Hepatocyte (in vitro differentiated cells): Measurements from ENCODE around the gene OPCML. TPM values are rescaled to one million over a fixed set of nuclear protein-coding genes. Genes with fewer than 3 reads are reported as not detected.

ENCODE experiments used
- DNase-seq: peaks from one replicate; pipeline ENCODE4 v3.0.0-alpha.2; 2016; ENCODE audit warnings: low spot score
- H2AFZ ChIP-seq: fragments of 200-600 bp; sonication (generic); 2 replicates; pipeline ENCODE4 v1.6.0; 2016; ENCODE audit warnings: antibody characterized with exemption, mild to moderate bottlenecking
- H3K27ac ChIP-seq: fragments of 200-600 bp; sonication (generic); 2 replicates; pipeline ENCODE4 v1.5.1; 2016; ENCODE audit warnings: mild to moderate bottlenecking
- H3K27me3 ChIP-seq: fragments of 200-600 bp; sonication (generic); 2 replicates; pipeline ENCODE4 v1.6.1; 2016
- H3K36me3 ChIP-seq: fragments of 200-600 bp; sonication (generic); replicated peaks from 2 replicates; pipeline ENCODE4 v1.5.1; 2016; ENCODE audit warnings: low read depth; ENCODE audit not compliant: insufficient read depth
- H3K4me1 ChIP-seq: fragments of 200-600 bp; sonication (generic); 2 replicates; pipeline ENCODE4 v1.5.1; 2016; ENCODE audit warnings: mild to moderate bottlenecking, moderate library complexity; ENCODE audit not compliant: insufficient read depth
- H3K4me2 ChIP-seq: fragments of 200-600 bp; sonication (generic); 2 replicates; pipeline ENCODE4 v1.6.0; 2016
- H3K4me3 ChIP-seq: fragments of 200-600 bp; sonication (generic); 2 replicates; pipeline ENCODE4 v1.5.1; 2016; ENCODE audit warnings: mild to moderate bottlenecking
- H3K79me2 ChIP-seq: fragments of 200-600 bp; sonication (generic); 2 replicates; pipeline ENCODE4 v1.6.0; 2017; ENCODE audit warnings: mild to moderate bottlenecking
- H3K9me2 ChIP-seq: fragments of 200-600 bp; sonication (generic); replicated peaks from 2 replicates; pipeline ENCODE4 v1.6.0; 2017; ENCODE audit warnings: mild to moderate bottlenecking; ENCODE audit not compliant: insufficient read depth
- H3K9me3 ChIP-seq: fragments of 200-600 bp; sonication (generic); 2 replicates; pipeline ENCODE4 v1.5.1; 2016; ENCODE audit warnings: low read depth, mild to moderate bottlenecking
- H4K20me1 ChIP-seq: fragments of 200-600 bp; sonication (generic); 2 replicates; pipeline ENCODE4 v1.6.0; 2016; ENCODE audit warnings: mild to moderate bottlenecking; ENCODE audit not compliant: insufficient read depth, poor library complexity, severe bottlenecking
- CTCF ChIP-seq: fragments of 200-600 bp; sonication (generic); IDR thresholded peaks from 2 replicates; pipeline ENCODE4 v1.5.1; 2016; ENCODE audit warnings: antibody characterized with exemption, mild to moderate bottlenecking; ENCODE audit not compliant: poor library complexity
- EZH2 ChIP-seq: fragments of 200-600 bp; sonication (generic); IDR thresholded peaks from 2 replicates; pipeline ENCODE4 v1.6.1; 2016; ENCODE audit warnings: antibody characterized with exemption, mild to moderate bottlenecking, borderline replicate concordance
- EZH2phosphoT487 ChIP-seq: fragments of 200-600 bp; sonication (generic); IDR thresholded peaks from one replicate; pipeline ENCODE4 v1.6.1; 2018; ENCODE audit warnings: antibody characterized with exemption, mild to moderate bottlenecking, low read depth, moderate library complexity; ENCODE audit not compliant: unreplicated experiment, severe bottlenecking
- WGBS: methylation state at CpG from one replicate; pipeline ENCODE4 v1.1.6; 2016; ENCODE audit warnings: low lambda C conversion rate; ENCODE audit errors: missing lambda C conversion rate; 5-methylcytosine and 5-hydroxymethylcytosine counted together
- polyA plus RNA-seq: library from polyadenylated mRNA; unstranded; fragments of >200 nt; fragmentation: Nextera tagmentation; extraction: Ambion mirVana; gene quantifications from 2 replicates; pipeline ENCODE4 v1.2.1, GENCODE V29; 2016
- total RNA-seq: library from RNA; depleted of rRNA; stranded (reverse); fragments of >200 nt; gene quantifications from 2 replicates; pipeline ENCODE4 v1.2.3, GENCODE V29; 2014

OPCML gene
- total and polyA plus RNA-seq, 2 experiments from 2014 or later: 0.37 to 0.98 TPM

- TF ChIP-seq EZH2: no peak
- TF ChIP-seq CTCF: no peak
- TF ChIP-seq EZH2phosphoT487: no peak
- Histone ChIP-seq H3K4me2 (no peak overlapping the region), H3K4me1 (no peaks in the 10 kb centered on the region), H4K20me1 (no peaks in the 10 kb centered on the region), H3K4me3 (no peak overlapping the region), H2AFZ (no peak overlapping the region), H3K79me2 (no peaks in the 10 kb centered on the region), H3K9me2 (no peaks in the 10 kb centered on the region), H3K36me3 (no peaks in the 10 kb centered on the region), H3K27ac (no peak overlapping the region), H3K9me3 (no peaks in the 10 kb centered on the region), H3K27me3 (peaks cover 18% of the 10 kb centered on the region)
- WGBS: 77% methylated on average over 8 of the region's 8 CpGs
- DNase-seq: no peak
These were observed 27.4 kb downstream of the OPCML start for GRCh38 chr11:133504906-133505305.

- H3K27me3 ChIP-seq: peaks cover 18% of the 10 kb centered on the region
- H3K4me1 ChIP-seq: no peaks in the 10 kb centered on the region
- no peak for DNase-seq
- no peaks in the 10 kb centered on the region for H3K79me2 ChIP-seq
- no peaks in the 10 kb centered on the region for H3K36me3 ChIP-seq
- H2AFZ ChIP-seq: no peak overlapping the region
- H3K9me3 ChIP-seq: no peaks in the 10 kb centered on the region
- no peak for TF ChIP-seq CTCF
- TF ChIP-seq EZH2phosphoT487: no peak
- no peak for TF ChIP-seq EZH2
- WGBS: 82% methylated on average over 5 of the region's 5 CpGs
- H3K4me2 ChIP-seq: no peak overlapping the region
- H3K27ac ChIP-seq: no peak overlapping the region
- no peak overlapping the region for H3K4me3 ChIP-seq
- no peaks in the 10 kb centered on the region for H4K20me1 ChIP-seq
- H3K9me2 ChIP-seq: no peaks in the 10 kb centered on the region
These were observed 28.5 kb downstream of the OPCML start for GRCh38 chr11:133503776-133504175.

- Histone ChIP-seq H2AFZ (no peak overlapping the region), H3K27ac (no peak overlapping the region), H3K4me1 (no peaks in the 10 kb centered on the region), H3K27me3 (peaks cover 18% of the 10 kb centered on the region), H3K4me2 (no peak overlapping the region), H3K79me2 (no peaks in the 10 kb centered on the region), H3K4me3 (no peak overlapping the region), H4K20me1 (no peaks in the 10 kb centered on the region), H3K9me3 (no peaks in the 10 kb centered on the region), H3K9me2 (no peaks in the 10 kb centered on the region), H3K36me3 (no peaks in the 10 kb centered on the region)
- 24% methylated on average over 2 of the region's 2 CpGs for WGBS
- TF ChIP-seq EZH2 (no peak), CTCF (no peak), EZH2phosphoT487 (no peak)
- DNase-seq: no peak
These were observed 29.1 kb downstream of the OPCML start for GRCh38 chr11:133503236-133503635.
